ENCODE data around the gene MEF2B. TPM values are rescaled to one million over a fixed set of nuclear protein-coding genes. Genes with fewer than 3 reads are reported as not detected.
"Not testable (repeated sequence)": the region's sequence is repeated elsewhere in the genome, so short reads cannot be mapped to it uniquely, and the experiment has no call there.

The MEF2B gene
- total RNA-seq, 1 donor from 2014 or later: 0.97 TPM

DNA sequence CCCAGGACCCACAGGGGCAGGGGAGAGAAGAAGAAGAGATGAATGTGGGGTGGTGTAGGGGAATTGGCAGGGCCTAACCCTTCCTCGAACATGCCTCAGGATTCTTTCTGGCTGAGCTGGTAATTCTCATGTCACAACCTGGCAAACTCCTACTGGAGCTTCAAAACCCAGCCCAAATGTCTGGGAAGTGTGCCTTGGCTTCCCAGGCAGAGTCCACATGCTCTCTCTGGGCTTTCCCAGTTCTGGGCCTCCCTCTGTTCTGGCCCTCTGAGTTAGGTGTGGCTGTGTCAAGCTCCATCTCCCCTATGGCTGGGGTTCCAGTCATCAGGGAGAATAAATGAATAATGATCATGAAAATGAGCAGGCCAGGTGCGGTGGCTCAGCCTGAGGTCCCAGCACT lies 20.6 kb downstream of the MEF2B start:
- TF ChIP-seq, protein P1, sequence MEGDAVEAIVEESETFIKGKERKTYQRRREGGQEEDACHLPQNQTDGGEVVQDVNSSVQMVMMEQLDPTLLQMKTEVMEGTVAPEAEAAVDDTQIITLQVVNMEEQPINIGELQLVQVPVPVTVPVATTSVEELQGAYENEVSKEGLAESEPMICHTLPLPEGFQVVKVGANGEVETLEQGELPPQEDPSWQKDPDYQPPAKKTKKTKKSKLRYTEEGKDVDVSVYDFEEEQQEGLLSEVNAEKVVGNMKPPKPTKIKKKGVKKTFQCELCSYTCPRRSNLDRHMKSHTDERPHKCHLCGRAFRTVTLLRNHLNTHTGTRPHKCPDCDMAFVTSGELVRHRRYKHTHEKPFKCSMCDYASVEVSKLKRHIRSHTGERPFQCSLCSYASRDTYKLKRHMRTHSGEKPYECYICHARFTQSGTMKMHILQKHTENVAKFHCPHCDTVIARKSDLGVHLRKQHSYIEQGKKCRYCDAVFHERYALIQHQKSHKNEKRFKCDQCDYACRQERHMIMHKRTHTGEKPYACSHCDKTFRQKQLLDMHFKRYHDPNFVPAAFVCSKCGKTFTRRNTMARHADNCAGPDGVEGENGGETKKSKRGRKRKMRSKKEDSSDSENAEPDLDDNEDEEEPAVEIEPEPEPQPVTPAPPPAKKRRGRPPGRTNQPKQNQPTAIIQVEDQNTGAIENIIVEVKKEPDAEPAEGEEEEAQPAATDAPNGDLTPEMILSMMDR (IDR thresholded peaks at IDR 0.05; ENCODE audit: unreplicated experiment): no peak
- Mint-ChIP-seq H3K4me3 (ENCODE audit: unreplicated experiment) (no peak overlapping the region), H3K27ac (ENCODE audit: unreplicated experiment) (no peak overlapping the region), H3K4me1 (ENCODE audit: unreplicated experiment) (no peaks in the 10 kb centered on the region), H3K27me3 (ENCODE audit: unreplicated experiment) (peaks cover 2% of the 10 kb centered on the region), H3K36me3 (ENCODE audit: low read depth, unreplicated experiment) (no peaks in the 10 kb centered on the region), H3K9me3 (ENCODE audit: unreplicated experiment) (no peaks in the 10 kb centered on the region)
- no peak for DNase-seq (ENCODE audit: low spot score)

DNA sequence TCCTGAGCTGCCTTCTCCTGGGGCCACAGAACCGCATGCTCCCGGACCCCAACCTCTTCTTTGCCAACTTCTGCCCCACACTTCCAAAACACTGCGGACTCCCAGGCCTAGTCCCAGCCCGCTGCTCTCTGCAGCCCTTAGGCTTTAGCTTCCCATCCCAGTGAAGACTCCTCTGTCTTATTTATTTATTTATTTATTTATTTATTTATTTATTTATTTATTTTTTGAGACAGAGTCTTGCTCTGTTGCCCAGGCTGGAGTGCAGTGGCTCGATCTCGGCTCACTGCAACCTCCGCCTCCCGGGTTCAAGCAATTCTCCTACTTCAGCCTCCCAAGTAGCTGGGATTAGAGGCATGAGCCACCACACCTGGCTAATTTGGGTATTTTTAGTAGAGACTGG lies 21.6 kb downstream of the MEF2B start:
- H3K4me3 Mint-ChIP-seq (ENCODE audit: unreplicated experiment); H3K27me3 Mint-ChIP-seq (ENCODE audit: unreplicated experiment); H3K4me1 Mint-ChIP-seq (ENCODE audit: unreplicated experiment); H3K9me3 Mint-ChIP-seq (ENCODE audit: unreplicated experiment); H3K36me3 Mint-ChIP-seq (ENCODE audit: low read depth, unreplicated experiment); H3K27ac Mint-ChIP-seq (ENCODE audit: unreplicated experiment); DNase-seq (ENCODE audit: low spot score): not testable (repeated sequence)

DNA sequence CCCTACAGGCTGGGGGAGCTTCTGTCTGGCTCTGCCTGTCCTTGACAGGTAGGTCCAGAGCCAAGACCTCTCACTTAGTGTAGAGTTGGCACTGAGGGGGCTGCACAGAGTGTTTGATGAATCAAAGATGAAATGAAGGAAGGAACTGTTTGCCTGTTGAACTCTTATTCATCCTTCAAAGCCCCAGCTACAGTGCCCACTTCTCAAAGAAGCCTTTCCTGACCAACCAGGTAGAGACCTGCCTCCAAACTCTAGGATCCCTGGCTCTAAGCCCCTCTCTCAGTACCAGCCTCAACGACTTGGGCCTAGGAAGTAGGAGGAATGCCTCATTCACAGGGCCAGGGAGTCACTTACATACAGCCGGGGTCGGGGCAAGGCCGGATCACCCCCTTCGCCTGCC lies 22.7 kb downstream of the MEF2B start:
- Mint-ChIP-seq H3K4me1 (ENCODE audit: unreplicated experiment) (no peaks in the 10 kb centered on the region), H3K27ac (ENCODE audit: unreplicated experiment) (no peak overlapping the region), H3K27me3 (ENCODE audit: unreplicated experiment) (peaks cover 4% of the 10 kb centered on the region), H3K9me3 (ENCODE audit: unreplicated experiment) (no peaks in the 10 kb centered on the region), H3K4me3 (ENCODE audit: unreplicated experiment) (no peak overlapping the region), H3K36me3 (ENCODE audit: low read depth, unreplicated experiment) (no peaks in the 10 kb centered on the region)
- DNase-seq (ENCODE audit: low spot score): no peak
- TF ChIP-seq, protein P1 (IDR thresholded peaks at IDR 0.05; ENCODE audit: unreplicated experiment): no peak

DNA sequence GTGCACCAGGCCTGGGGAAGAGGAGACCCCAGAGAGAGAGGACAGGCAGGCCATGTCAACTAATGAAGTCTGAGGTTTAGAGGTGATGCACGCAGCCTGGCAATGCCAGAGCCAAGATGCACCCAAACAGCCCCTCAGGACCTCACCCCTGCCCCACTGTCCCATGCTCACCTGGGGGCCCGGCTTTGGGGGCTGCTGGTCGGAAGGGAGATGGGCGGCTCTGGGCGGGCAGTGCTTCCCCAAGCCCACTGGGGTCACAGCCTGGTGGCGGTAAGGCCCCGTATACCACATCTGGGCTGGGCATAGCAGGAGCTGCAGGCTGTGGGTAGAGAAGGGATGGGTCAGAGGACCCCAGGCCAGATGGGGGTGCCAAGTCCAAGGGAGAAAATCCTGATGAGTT lies 23.2 kb downstream of the MEF2B start:
- H3K36me3 Mint-ChIP-seq (ENCODE audit: low read depth, unreplicated experiment): no peaks in the 10 kb centered on the region
- H3K9me3 Mint-ChIP-seq (ENCODE audit: unreplicated experiment): no peaks in the 10 kb centered on the region
- H3K27ac Mint-ChIP-seq (ENCODE audit: unreplicated experiment): no peak overlapping the region
- DNase-seq (ENCODE audit: low spot score): no peak
- H3K27me3 Mint-ChIP-seq (ENCODE audit: unreplicated experiment): peaks cover 4% of the 10 kb centered on the region
- TF ChIP-seq, protein P1 (IDR thresholded peaks at IDR 0.05; ENCODE audit: unreplicated experiment): no peak
- no peaks in the 10 kb centered on the region for H3K4me1 Mint-ChIP-seq (ENCODE audit: unreplicated experiment)
- H3K4me3 Mint-ChIP-seq (ENCODE audit: unreplicated experiment): no peak overlapping the region

DNA sequence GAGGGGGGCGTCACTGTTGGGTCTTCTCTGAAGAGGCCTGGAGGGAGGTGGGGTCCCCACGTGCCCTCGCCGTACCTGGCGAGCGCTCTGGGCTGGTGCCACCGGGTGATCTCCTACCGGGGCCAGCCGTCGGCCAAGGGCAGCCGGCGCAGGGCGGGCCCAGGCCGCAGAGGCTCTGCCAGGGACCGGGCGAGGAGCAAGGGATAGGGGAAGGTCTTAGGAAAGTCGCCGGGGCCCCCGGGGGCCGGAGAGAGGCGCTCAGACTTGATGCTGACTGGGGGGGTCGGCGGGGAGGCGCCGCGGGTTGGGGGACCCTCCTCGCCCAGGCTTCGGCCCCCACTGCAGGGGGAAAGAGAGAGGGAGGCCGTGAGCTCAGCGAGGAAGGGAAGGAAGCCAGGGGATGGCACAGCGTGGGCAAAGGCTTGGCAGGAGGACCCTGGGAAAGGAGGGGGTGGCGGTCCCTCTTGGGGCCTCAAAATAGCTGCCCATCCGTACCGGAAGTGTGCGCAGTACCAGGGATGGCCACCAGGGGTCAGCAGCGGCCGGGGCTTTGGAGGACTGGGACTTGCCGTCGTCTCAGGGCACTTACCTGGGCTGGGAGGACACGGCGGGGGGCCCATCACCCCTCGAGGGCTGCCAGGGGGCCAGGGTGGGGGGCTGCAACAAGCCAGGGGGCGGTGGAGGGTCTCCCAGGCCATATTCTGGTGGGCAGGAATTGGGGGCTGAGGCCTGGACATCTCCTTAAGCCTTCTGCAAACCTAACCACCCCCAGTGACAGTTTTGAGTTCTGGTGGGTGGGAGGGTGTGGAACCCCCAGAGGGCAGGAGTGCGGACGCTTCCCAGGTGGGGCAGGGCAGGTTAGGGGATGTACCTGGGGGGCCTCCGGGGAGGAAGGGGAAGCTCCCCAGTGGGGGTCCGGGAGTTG lies 24.1 kb downstream of the MEF2B start:
- Mint-ChIP-seq H3K27ac (ENCODE audit: unreplicated experiment) (no peak overlapping the region), H3K36me3 (ENCODE audit: low read depth, unreplicated experiment) (no peaks in the 10 kb centered on the region), H3K4me3 (ENCODE audit: unreplicated experiment) (no peak overlapping the region), H3K9me3 (ENCODE audit: unreplicated experiment) (no peaks in the 10 kb centered on the region), H3K4me1 (ENCODE audit: unreplicated experiment) (no peaks in the 10 kb centered on the region), H3K27me3 (ENCODE audit: unreplicated experiment) (peaks cover 4% of the 10 kb centered on the region)
- DNase-seq (ENCODE audit: low spot score): peak; percentile 91
- TF ChIP-seq, protein P1 (IDR thresholded peaks at IDR 0.05; ENCODE audit: unreplicated experiment): peak; percentile 98
